GM12864 (cell line): ENCODE data around the gene NDRG3.

ENCODE experiments used
- DNase-seq: peaks from one replicate; pipeline ENCODE4 v3.0.0-alpha.2; 2011; ENCODE audit warnings: low read depth
- H3K4me3 ChIP-seq: 2 replicates; pipeline ENCODE4 v1.5.1; 2011; ENCODE audit warnings: mild to moderate bottlenecking, low read depth, low read length, control low read depth
- CTCF ChIP-seq: IDR thresholded peaks from 2 replicates; pipeline ENCODE4 v1.5.1; 2011; ENCODE audit warnings: low read depth, mild to moderate bottlenecking, moderate library complexity, low read length, control low read depth, inconsistent platforms; ENCODE audit errors: missing control alignments

NDRG3 gene

GRCh38 chr20:36745234-36745926, 510 bp downstream of the NDRG3 start:
- H3K4me3 ChIP-seq: peak overlapping the region; percentile 82
- DNase-seq: no peak
- no peak for TF ChIP-seq CTCF

DNA sequence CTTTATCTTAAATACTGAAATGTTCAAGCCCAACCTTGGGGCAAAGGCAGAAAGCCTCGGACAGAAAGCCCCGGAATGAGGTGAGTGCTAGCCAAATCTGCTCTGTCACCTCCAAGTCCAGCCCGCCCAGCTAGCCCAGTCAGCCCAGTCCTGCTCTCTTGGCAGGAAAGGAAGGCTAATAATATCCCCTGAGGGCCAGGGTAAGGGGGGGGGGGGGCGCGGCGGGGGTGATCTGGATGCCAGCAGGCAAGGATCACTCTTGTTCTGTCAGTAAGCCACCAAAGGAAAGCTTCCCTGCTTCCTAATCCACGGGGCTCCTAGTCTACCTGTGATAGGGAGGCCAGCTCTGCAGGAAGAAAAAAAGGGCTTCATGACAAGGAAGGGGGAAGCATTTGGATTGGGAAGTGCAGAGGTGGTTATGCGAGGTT, 1.1 kb downstream of the NDRG3 start:
- no peak overlapping the region for H3K4me3 ChIP-seq

DNA sequence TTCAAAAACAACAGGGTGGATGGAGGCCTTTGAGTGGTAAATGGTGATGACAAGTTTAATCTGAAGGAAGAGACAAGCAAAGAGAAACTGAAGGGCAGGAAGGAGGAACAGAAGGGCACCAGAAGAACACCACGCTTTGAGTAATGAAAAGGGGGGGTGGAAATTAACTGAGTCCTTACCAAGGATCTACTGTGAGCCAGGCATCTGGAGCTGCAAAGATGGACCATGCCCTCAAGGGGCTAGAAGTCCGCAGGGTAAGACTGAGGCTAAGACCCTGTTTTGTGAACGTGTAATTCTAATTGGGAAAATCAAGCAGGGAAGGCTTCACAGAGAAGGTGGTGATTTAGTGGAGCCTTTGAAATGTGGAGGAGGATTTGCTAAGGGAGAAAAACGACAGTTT, 1.6 kb downstream of the NDRG3 start:
- no peak for TF ChIP-seq CTCF
- DNase-seq: no peak
- H3K4me3 ChIP-seq: no peak overlapping the region

More for the DNA sequence above, 1.1 kb downstream of the NDRG3 start:
- no peak for DNase-seq
- no peak for TF ChIP-seq CTCF

DNA sequence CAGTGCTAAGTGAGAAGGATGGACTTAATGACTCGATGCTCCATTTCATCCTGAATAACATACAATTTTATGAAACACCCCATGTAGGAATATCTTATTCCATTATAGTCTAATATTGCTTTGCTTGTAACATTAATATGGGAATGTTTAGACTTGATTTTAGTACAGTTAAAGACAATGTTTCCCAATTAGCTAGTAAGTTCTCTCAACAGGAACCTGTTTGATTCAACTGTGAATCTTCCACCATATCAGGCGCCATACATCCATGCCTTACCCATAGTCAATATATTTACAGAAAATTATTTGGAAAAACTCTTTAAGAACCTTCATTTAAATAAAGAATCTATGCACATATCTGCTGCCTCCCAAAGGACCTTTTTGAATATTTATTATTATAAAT, 3.3 kb downstream of the NDRG3 start:
- no peak for DNase-seq
- no peak for TF ChIP-seq CTCF
- H3K4me3 ChIP-seq: no peak overlapping the region

- no peak overlapping the region for H3K4me3 ChIP-seq
- DNase-seq: no peak
- no peak for TF ChIP-seq CTCF
Observed at GRCh38 chr20:36741072-36741471, 4.8 kb downstream of the NDRG3 start.

- no peak overlapping the region for H3K4me3 ChIP-seq
- DNase-seq: no peak
- no peak for TF ChIP-seq CTCF
Observed at GRCh38 chr20:36737183-36737499, 8.7 kb downstream of the NDRG3 start.

GRCh38 chr20:36736451-36737182, 9.3 kb downstream of the NDRG3 start:
- no peak for TF ChIP-seq CTCF
- no peak for DNase-seq
- no peak overlapping the region for H3K4me3 ChIP-seq
